K562 (cell line): Measurements from ENCODE around the gene SCRG1. TPM values are rescaled to one million over a fixed set of nuclear protein-coding genes. Genes with fewer than 3 reads are reported as not detected.

Experiments used
- ATAC-seq: fragments of 200-7000 bp; cut with Tn5 transposase; 3 replicates; pipeline ENCODE4 v1.9.1; 2020; ENCODE audit warnings: moderate library complexity
- BruUV-seq: library from RNA; stranded (reverse); fragments of 400-500 nt; replicated peaks from 2 replicates; lab custom pipeline; 2021; lab: Mats Ljungman, UMichigan
- CTCF ChIA-PET: fragments of 300-600 bp; formaldehyde crosslinking; extraction: SDS; loops from one replicate; lab custom pipeline; 2021; ENCODE audit warnings: low intra/inter-chr PET ratio; lab: Yijun Ruan, JAX
- POLR2A ChIA-PET: fragments of 300-600, 350-650 bp; sonication (Branson Sonifier 250); formaldehyde crosslinking; extraction: SDS; loops from one replicate; lab custom pipeline; 2021; ENCODE audit warnings: antibody characterized with exemption, inconsistent platforms; lab: Yijun Ruan, JAX
- DNase-seq, 4 experiments: peaks; one replicate each; pipeline versions ENCODE4 v3.0.0 to v3.0.0-alpha.2; 2011 to 2018; ENCODE audit warnings: low spot score in 3 of 4, mixed read lengths in 3 of 4; ENCODE audit errors: extremely low read depth in 1 of 4
- FAIRE-seq: peaks from 2 replicates; lab custom pipeline; 2011; peaks lifted over from hg19 to GRCh38; lab: Jason Lieb, UNC
- H2AFZ ChIP-seq: 2 replicates; pipeline ENCODE4 v1.6.0; 2011; ENCODE audit warnings: low read depth, low read length, control low read depth, inconsistent platforms
- H3K27ac ChIP-seq: fragments of 200-600 bp; 3 replicates; pipeline ENCODE4 v1.8.0; 2011; ENCODE audit warnings: low read depth, mild to moderate bottlenecking, control low read depth, inconsistent platforms, low read length, moderate library complexity, mixed read lengths; ENCODE audit errors: extremely low read depth
- H3K27me3 ChIP-seq, 2 experiments: fragments of 300-600 bp in 1 of 2; 2 replicates in 1 of 2; 3 replicates in 1 of 2; pipeline versions ENCODE4 v1.6.0 to v1.8.0; 2011; ENCODE audit warnings: inconsistent platforms in 2 of 2, low read length in 2 of 2, mild to moderate bottlenecking in 1 of 2, mixed read lengths in 1 of 2, moderate library complexity in 1 of 2; ENCODE audit not compliant: control insufficient read depth in 2 of 2, insufficient read depth in 2 of 2
- H3K36me3 ChIP-seq: fragments of 300-600 bp; 3 replicates; pipeline ENCODE4 v1.8.0; 2011; ENCODE audit warnings: mild to moderate bottlenecking, low read length, inconsistent platforms; ENCODE audit not compliant: control insufficient read depth, insufficient read depth
- H3K4me1 ChIP-seq, 2 experiments: fragments of 200-600 bp in 1 of 2; replicated peaks in 1 of 2; 2 replicates in 1 of 2; 3 replicates in 1 of 2; pipeline versions ENCODE4 v1.5.1 to v1.8.0; 2011; ENCODE audit warnings: inconsistent platforms in 2 of 2, low read length in 2 of 2, mild to moderate bottlenecking in 1 of 2, mixed read lengths in 1 of 2, moderate library complexity in 1 of 2; ENCODE audit not compliant: control insufficient read depth in 2 of 2, insufficient read depth in 2 of 2
- H3K4me2 ChIP-seq: 2 replicates; pipeline ENCODE4 v1.6.1; 2011; ENCODE audit warnings: low read length, control low read depth, inconsistent platforms, mixed read lengths; ENCODE audit not compliant: insufficient read depth
- H3K4me3 ChIP-seq: fragments of 200-600 bp; sonication (generic), shearing (Covaris generic); 2 replicates; pipeline ENCODE4 v1.5.1; 2016; ENCODE audit warnings: control low read depth, inconsistent platforms
- H3K79me2 ChIP-seq: fragments of 200-600 bp; 3 replicates; pipeline ENCODE4 v1.8.0; 2011; ENCODE audit warnings: low read length, inconsistent platforms; ENCODE audit not compliant: control insufficient read depth, insufficient read depth
- H3K9ac ChIP-seq, 2 experiments: 2 replicates each; pipeline versions ENCODE4 v1.6.0 to v1.6.1; 2011; ENCODE audit warnings: low read depth in 2 of 2, low read length in 2 of 2, control low read depth in 1 of 2, inconsistent platforms in 1 of 2, mild to moderate bottlenecking in 1 of 2, mixed read lengths in 1 of 2; ENCODE audit not compliant: insufficient read depth in 1 of 2
- H3K9me1 ChIP-seq: one replicate; pipeline ENCODE4 v1.6.0; 2011; ENCODE audit warnings: inconsistent platforms, mild to moderate bottlenecking, low read length, moderate library complexity; ENCODE audit not compliant: control insufficient read depth, insufficient read depth
- H3K9me3 ChIP-seq: replicated peaks from 2 replicates; pipeline ENCODE4 v1.5.1; 2011; ENCODE audit warnings: low read depth, low read length, inconsistent platforms; ENCODE audit not compliant: control insufficient read depth, insufficient read depth
- H4K20me1 ChIP-seq: replicated peaks from 2 replicates; pipeline ENCODE4 v1.6.1; 2011; ENCODE audit warnings: low read length, inconsistent platforms, mixed read lengths; ENCODE audit not compliant: control insufficient read depth, insufficient read depth
- ATF6 ChIP-seq: sonication (generic); formaldehyde crosslinking; IDR thresholded peaks from 2 replicates; pipeline ENCODE4 v1.4.0; 2020; ENCODE audit warnings: mild to moderate bottlenecking, missing genetic modification reagents
- EGR1 ChIP-seq: fragments of 450-650 bp; conservative IDR thresholded peaks from 2 replicates; pipeline ENCODE4 v1.6.1; 2017; ENCODE audit warnings: mild to moderate bottlenecking
- ETV6 ChIP-seq, 3 experiments: fragments of 150-350 bp in 1 of 3; sonication (generic) in 1 of 3; formaldehyde crosslinking in 1 of 3; IDR thresholded peaks; 2 replicates each; pipeline versions ENCODE4 v1.6.1 to v1.8.0; 2014 to 2022; ENCODE audit warnings: borderline replicate concordance in 2 of 3, low read depth in 2 of 3, antibody characterized with exemption in 1 of 3, low read length in 1 of 3, mild to moderate bottlenecking in 1 of 3, missing genetic modification reagents in 1 of 3
- FOXJ2 ChIP-seq: fragments of 200-800 bp; sonication (Bioruptor generic); IDR thresholded peaks from 2 replicates; pipeline ENCODE4 v1.6.1; 2016; ENCODE audit warnings: missing genetic modification characterization, missing compliant biosample characterization
- FOXK2 ChIP-seq, 2 experiments: fragments of 450-650 bp; IDR thresholded peaks in 1 of 2; conservative IDR thresholded peaks in 1 of 2; 2 replicates each; pipeline ENCODE4 v1.6.1; 2016; ENCODE audit warnings: low read depth in 2 of 2, mild to moderate bottlenecking in 1 of 2
- KLF10 ChIP-seq: fragments of 250-450 bp; sonication (Bioruptor Pico); IDR thresholded peaks from 2 replicates; pipeline ENCODE4 v1.6.1; 2021; ENCODE audit warnings: matching md5 sums
- LARP7 ChIP-seq: fragments of 450-650 bp; IDR thresholded peaks from 2 replicates; pipeline ENCODE4 v1.6.1; 2016
- PHF8 ChIP-seq: fragments of 200-600 bp; sonication (generic); IDR thresholded peaks from 2 replicates; pipeline ENCODE4 v1.6.1; 2012; ENCODE audit warnings: mixed run types, mild to moderate bottlenecking, inconsistent platforms, low read length, moderate library complexity, borderline replicate concordance
- POLR2B ChIP-seq: fragments of 450-650 bp; IDR thresholded peaks from 2 replicates; pipeline ENCODE4 v1.6.1; 2018; ENCODE audit warnings: low read depth; ENCODE audit not compliant: partially characterized antibody
- POLR2G ChIP-seq: fragments of 200-400 bp; formaldehyde crosslinking; IDR thresholded peaks from 2 replicates; pipeline ENCODE4 v1.6.1; 2017; ENCODE audit warnings: low read depth, mild to moderate bottlenecking, antibody characterized with exemption, low read length, moderate library complexity
- SIN3A ChIP-seq, 2 experiments: fragments of 150-350 bp in 1 of 2; IDR thresholded peaks; 2 replicates each; pipeline ENCODE4 v1.6.1; 2011 to 2016; ENCODE audit warnings: borderline replicate concordance in 2 of 2, low read depth in 2 of 2, low read length in 2 of 2, mild to moderate bottlenecking in 2 of 2, moderate library complexity in 2 of 2; ENCODE audit not compliant: control insufficient read depth in 1 of 2
- TBP ChIP-seq: optimal IDR thresholded peaks from 2 replicates; pipeline ENCODE3; 2011; ENCODE audit warnings: low read depth, low read length, improper control_type of control experiment
- TCF3 ChIP-seq: sonication (generic); formaldehyde crosslinking; IDR thresholded peaks from 2 replicates; pipeline ENCODE4 v1.4.0; 2020; ENCODE audit warnings: mild to moderate bottlenecking, missing genetic modification reagents
- TCF7 ChIP-seq: sonication (generic); IDR thresholded peaks from 2 replicates; pipeline ENCODE4 v1.6.1; 2016; ENCODE audit warnings: antibody characterized with exemption, borderline replicate concordance
- WGBS: fragments of 100-300 bp; shearing (Covaris generic); methylation state at CpG from one replicate; pipeline ENCODE4 v1.1.6; 2016; ENCODE audit warnings: low coverage, mixed read lengths; ENCODE audit not compliant: insufficient coverage; ENCODE audit errors: missing lambda C conversion rate; 5-methylcytosine and 5-hydroxymethylcytosine counted together
- in situ Hi-C: fragments of 300-500 bp; cut with MboI; formaldehyde crosslinking; loops from 4 replicates; pipeline ENCODE4 v1.15.0; 2018; ENCODE audit warnings: inconsistent platforms, mixed read lengths
- intact Hi-C: fragments of 100-400 bp; cut with micrococcal nuclease; formaldehyde crosslinking; loops from 2 replicates; pipeline ENCODE4 v1.14.2; 2022
- polyA plus RNA-seq, 8 experiments: library from polyadenylated mRNA; depleted of rRNA in 4 of 8; stranded (reverse) in 5 of 8; unstranded in 3 of 8; fragments of >200 nt; fragmentation: Nextera tagmentation in 2 of 8; fragmentation: Illumina TruSeq in 1 of 8; extraction: Ambion mirVana in 2 of 8; extraction: Trizol in 1 of 8; gene quantifications; 2 replicates each; pipeline versions ENCODE4 v1.2.1 to v1.2.3, GENCODE V29; 2011 to 2014; ENCODE audit warnings: inconsistent platforms in 1 of 8, missing spikeins in 1 of 8
- total RNA-seq, 7 experiments: library from RNA; depleted of rRNA in 6 of 7; stranded (reverse); fragments of >200 nt in 6 of 7; fragmentation: Illumina TruSeq in 2 of 7; extraction: Trizol in 2 of 7; gene quantifications; 2 replicates each; pipeline versions ENCODE4 v1.2.1 to v1.2.3, GENCODE V29; 2011 to 2021; ENCODE audit warnings: low replicate concordance in 1 of 7
- TF ChIP-seq, protein P1 (sequence below): fragments of 150-350 bp; IDR thresholded peaks from 2 replicates; pipeline ENCODE4 v1.6.1; 2014; ENCODE audit warnings: low read depth, mild to moderate bottlenecking, low read length, borderline replicate concordance

Gene SCRG1
- total and polyA plus RNA-seq, 9 of the 15 experiments (the other 6 are each of a cell fraction or from before 2014, with no cell fraction given), result 0.01 TPM; not detected in 7

GRCh38 chr4:173370477-173371291 is 28.2 kb downstream of the SCRG1 start, which contains the start of gene SAP30:
Gene SAP30, plus strand, starts transcription at chr4:173370954. Its CDS starts 229 bp downstream, at chr4:173371183.
- peak within 1 kb of the TSS; percentile 81 for H3K4me3 ChIP-seq
- in situ Hi-C loops, result no loop called here
- no peaks in the 10 kb centered on the region for H3K9me1 ChIP-seq
- peaks cover 16% of the 10 kb centered on the region for H3K36me3 ChIP-seq
- H3K27ac ChIP-seq, result peak within 1 kb of the TSS; percentile 94
- intact Hi-C loops, result loop anchor here (2.0 to 5.0 kb wide), 2 partner anchors 46 to 88 kb away; no protein-coding TSS in a partner anchor
- H3K4me2 ChIP-seq, result peak within 1 kb of the TSS; percentile 94
- peak; percentile 94 for FAIRE-seq
- peaks cover 3 to 6% of the 10 kb centered on the region in 2 experiments; a peak in 3 of 5 replicates for H3K4me1 ChIP-seq
- peaks cover 49% of the 10 kb centered on the region for H3K79me2 ChIP-seq
- ATAC-seq, result peak; percentile 89
- no peaks in the 10 kb centered on the region for H3K27me3 ChIP-seq
- BruUV-seq, result no TSS peak
- H3K9ac ChIP-seq, result peak within 1 kb of the TSS; percentile 95 to 96
- CTCF ChIA-PET, result no interaction called here
- H2AFZ ChIP-seq, result peak within 1 kb of the TSS; percentile 94
- no peaks in the 10 kb centered on the region; the same call in 1 of the 2 replicates for H4K20me1 ChIP-seq
- DNase-seq, result peak; percentile 96 to 98 (median 97)
- WGBS, result under 1% methylated on average over 52 of the region's 72 CpGs
- no peaks in the 10 kb centered on the region for H3K9me3 ChIP-seq
- POLR2A ChIA-PET, result interaction anchor here (0.6 to 7.6 kb wide), 5 partner anchors 14 to 89 kb away, joined by 3 to 123 read pairs (median 3); partner anchors contain the start of gene HMGB2
- TF ChIP-seq FOXJ2 (tag), result 0 out of 2 replicates have a peak, but pooled peaks have one; percentile 47
- peak; percentile 88 for TF ChIP-seq EGR1
- TF ChIP-seq TCF3 (CRISPR knock-in tag), result no peak
- TF ChIP-seq POLR2G, result peak; percentile 90
- TF ChIP-seq ETV6 (IDR thresholded peaks at IDR 0.05; ENCODE audit: borderline replicate concordance in 1 of 2, low read depth in 2 of 2, low read length in 1 of 2), result no peak
- no peak for TF ChIP-seq ETV6 (CRISPR knock-in tag; IDR thresholded peaks at IDR 0.05; ENCODE audit: borderline replicate concordance)
- TF ChIP-seq, protein P1, sequence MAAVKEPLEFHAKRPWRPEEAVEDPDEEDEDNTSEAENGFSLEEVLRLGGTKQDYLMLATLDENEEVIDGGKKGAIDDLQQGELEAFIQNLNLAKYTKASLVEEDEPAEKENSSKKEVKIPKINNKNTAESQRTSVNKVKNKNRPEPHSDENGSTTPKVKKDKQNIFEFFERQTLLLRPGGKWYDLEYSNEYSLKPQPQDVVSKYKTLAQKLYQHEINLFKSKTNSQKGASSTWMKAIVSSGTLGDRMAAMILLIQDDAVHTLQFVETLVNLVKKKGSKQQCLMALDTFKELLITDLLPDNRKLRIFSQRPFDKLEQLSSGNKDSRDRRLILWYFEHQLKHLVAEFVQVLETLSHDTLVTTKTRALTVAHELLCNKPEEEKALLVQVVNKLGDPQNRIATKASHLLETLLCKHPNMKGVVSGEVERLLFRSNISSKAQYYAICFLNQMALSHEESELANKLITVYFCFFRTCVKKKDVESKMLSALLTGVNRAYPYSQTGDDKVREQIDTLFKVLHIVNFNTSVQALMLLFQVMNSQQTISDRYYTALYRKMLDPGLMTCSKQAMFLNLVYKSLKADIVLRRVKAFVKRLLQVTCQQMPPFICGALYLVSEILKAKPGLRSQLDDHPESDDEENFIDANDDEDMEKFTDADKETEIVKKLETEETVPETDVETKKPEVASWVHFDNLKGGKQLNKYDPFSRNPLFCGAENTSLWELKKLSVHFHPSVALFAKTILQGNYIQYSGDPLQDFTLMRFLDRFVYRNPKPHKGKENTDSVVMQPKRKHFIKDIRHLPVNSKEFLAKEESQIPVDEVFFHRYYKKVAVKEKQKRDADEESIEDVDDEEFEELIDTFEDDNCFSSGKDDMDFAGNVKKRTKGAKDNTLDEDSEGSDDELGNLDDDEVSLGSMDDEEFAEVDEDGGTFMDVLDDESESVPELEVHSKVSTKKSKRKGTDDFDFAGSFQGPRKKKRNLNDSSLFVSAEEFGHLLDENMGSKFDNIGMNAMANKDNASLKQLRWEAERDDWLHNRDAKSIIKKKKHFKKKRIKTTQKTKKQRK, result no peak
- TF ChIP-seq SIN3A (IDR thresholded peaks at IDR 0.05; ENCODE audit: borderline replicate concordance in 2 of 2, control insufficient read depth in 1 of 2, low read depth in 2 of 2, low read length in 2 of 2), result peak; percentile 88 to 92
- peak; percentile 82 for TF ChIP-seq PHF8
- TF ChIP-seq ATF6 (CRISPR knock-in tag), result no peak
- TF ChIP-seq TBP, result peak; percentile 58
- TF ChIP-seq POLR2B, result peak; percentile 75
- no peak for TF ChIP-seq TCF7
- peak; percentile 57 to 68; a peak in 2 of 4 replicates for TF ChIP-seq FOXK2 (conservative IDR thresholded peaks at IDR 0.05 in 1 of 2, IDR thresholded peaks at IDR 0.05 in 1 of 2; ENCODE audit: low read depth in 2 of 2)
- 0 out of 2 replicates have a peak, but pooled peaks have one; percentile 38 for TF ChIP-seq LARP7
- no peak for TF ChIP-seq KLF10 (CRISPR knock-in tag)
